Measurements from ENCODE around the gene UBTF.

GRCh38 chr17:44216173-44216572, 3.3 kb downstream of the UBTF start:
- TF ChIP-seq CTCF (IDR thresholded peaks at IDR 0.05; ENCODE audit: control extremely low read depth in 1 of 3, insufficient read depth in 1 of 3, low read depth in 1 of 3, low read length in 3 of 3): no peak
- TF ChIP-seq POLR2A (IDR thresholded peaks at IDR 0.05; ENCODE audit: control extremely low read depth in 1 of 2, low read depth in 2 of 2, low read length in 2 of 2): no peak
- no peak for TF ChIP-seq SIN3A (conservative IDR thresholded peaks at IDR 0.05 in 1 of 2, IDR thresholded peaks at IDR 0.05 in 1 of 2; ENCODE audit: low read depth in 1 of 2, low read length in 2 of 2)
- no peak for TF ChIP-seq RFX5 (IDR thresholded peaks at IDR 0.05; ENCODE audit: borderline replicate concordance, low read depth, low read length)
